NCI-H2107 treated with DMSO at 0.1 percent for 48 hours (cell line): ENCODE measurements around the gene STRN3.
"Not testable (repeated sequence)": the region's sequence is repeated elsewhere in the genome, so short reads cannot be mapped to it uniquely, and the experiment has no call there.

ENCODE experiments used
- DNase-seq: peaks from one replicate; lab custom pipeline; 2025; ENCODE audit not compliant: unreplicated experiment; lab: John Stamatoyannopoulos, UW

The STRN3 gene

GRCh38 chr14:30921305-30921704 lies 104.9 kb downstream of the STRN3 start:
- no peak for DNase-seq

GRCh38 chr14:30915596-30915995 lies 110.6 kb downstream of the STRN3 start:
- no peak for DNase-seq

- no peak for DNase-seq
Measured at GRCh38 chr14:30914812-30915211, 111.4 kb downstream of the STRN3 start.

DNA sequence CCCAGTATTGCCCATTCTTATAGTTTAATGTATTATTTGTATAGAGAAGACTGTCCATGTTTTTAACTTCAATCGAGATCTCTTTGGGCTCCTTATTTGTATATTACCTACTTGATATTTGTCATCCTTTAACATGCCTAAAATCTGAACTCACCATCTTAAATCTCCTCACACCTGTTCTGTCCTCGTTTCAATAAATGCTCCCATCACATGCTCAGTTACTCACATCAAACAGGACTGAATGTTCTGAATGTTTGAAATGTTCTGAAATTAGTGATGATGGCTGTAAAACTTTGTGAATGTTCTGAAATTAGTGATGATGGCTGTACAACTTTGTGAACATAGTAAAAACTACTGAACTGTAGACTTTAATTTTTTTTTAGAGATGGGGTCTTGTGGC lies 117.4 kb downstream of the STRN3 start:
- no peak for DNase-seq

DNA sequence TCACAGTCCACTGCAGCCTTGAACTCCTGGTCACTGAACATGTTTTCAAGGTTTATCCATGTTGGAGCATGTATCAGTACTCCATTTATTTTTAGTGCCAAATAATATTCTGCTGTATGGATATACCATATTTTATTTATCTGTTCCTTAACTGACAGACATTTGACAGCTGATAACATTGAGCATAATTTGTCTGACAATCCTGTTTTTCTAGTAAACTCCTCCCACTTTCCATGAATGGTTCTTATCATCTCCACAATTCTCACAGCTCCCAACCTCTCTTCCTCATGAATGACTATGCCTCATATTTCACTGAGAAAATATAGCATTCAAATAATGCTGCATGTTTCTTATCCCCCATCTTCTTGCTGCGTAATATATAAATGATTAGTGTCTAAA lies 118.5 kb downstream of the STRN3 start:
- DNase-seq = no peak

- DNase-seq = no peak
Measured at GRCh38 chr14:30906752-30907658, 119.2 kb downstream of the STRN3 start.

- no peak for DNase-seq
Measured at GRCh38 chr14:30903285-30904124, 122.7 kb downstream of the STRN3 start.

- not testable (repeated sequence) for DNase-seq
Measured at GRCh38 chr14:30897121-30897520, 129.1 kb downstream of the STRN3 start.

DNA sequence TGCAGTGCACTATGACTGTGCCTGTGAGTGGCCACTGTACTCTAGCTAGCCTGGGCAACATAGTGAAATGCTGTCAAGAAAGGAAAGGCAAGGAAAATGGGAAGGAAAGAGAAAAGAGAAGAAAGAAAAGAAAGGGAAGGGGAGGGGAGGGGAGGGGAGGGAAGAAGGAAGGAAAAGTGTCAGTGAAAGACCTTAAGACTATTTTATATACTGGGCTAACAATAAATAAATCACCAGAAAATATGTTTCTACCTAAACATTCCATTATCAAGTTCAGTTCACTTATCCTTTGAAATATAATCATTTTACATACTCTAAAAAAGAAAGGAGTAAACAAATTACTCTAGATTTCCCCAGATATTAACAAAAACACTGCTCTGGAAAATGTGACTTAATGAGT lies 129.7 kb downstream of the STRN3 start:
- no peak for DNase-seq

- DNase-seq = no peak
Measured at GRCh38 chr14:30894923-30895515, 131.2 kb downstream of the STRN3 start.

DNA sequence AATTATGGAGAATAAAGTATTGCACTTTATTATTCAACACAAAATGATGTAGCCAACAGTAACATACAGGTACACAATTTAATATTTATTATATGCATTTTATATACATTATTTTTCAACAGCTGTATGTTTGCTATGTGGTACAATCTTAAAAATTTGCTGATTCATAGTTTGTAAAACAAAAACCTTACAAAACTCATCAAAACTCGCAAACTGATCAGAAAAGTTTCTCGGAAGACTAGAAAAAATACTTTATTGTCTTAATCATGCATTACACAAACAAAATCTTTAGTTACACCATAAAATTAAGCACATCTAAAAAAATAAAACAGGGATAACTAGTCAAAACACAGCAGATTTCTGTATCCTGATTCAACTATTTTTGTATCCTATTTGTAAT lies 132.4 kb downstream of the STRN3 start:
- no peak for DNase-seq

- no peak for DNase-seq
Measured at GRCh38 chr14:30889244-30889594, 137.0 kb downstream of the STRN3 start.

- no peak for DNase-seq
Measured at GRCh38 chr14:30888480-30889243, 137.5 kb downstream of the STRN3 start.

- no peak for DNase-seq
Measured at GRCh38 chr14:30885840-30886740, 140.1 kb downstream of the STRN3 start.

DNA sequence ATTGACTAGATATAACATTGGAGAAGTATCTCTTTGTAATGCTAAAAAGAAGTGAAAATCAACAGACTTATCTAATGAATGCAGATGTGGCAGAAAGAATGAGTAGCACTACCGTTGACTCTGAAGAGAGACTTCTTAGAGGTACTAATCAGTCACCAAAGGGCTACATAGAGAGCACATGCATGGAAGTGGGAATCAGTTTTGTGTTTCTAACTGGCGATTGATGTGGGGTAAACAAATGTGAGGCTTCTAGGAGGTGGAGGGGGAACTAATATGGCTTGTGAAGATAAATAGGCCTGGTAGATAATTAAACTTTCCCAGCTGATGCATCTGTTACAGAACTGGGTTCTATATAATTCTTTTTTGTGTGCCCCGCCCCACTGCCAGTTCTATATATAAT lies 141.3 kb downstream of the STRN3 start:
- no peak for DNase-seq

DNA sequence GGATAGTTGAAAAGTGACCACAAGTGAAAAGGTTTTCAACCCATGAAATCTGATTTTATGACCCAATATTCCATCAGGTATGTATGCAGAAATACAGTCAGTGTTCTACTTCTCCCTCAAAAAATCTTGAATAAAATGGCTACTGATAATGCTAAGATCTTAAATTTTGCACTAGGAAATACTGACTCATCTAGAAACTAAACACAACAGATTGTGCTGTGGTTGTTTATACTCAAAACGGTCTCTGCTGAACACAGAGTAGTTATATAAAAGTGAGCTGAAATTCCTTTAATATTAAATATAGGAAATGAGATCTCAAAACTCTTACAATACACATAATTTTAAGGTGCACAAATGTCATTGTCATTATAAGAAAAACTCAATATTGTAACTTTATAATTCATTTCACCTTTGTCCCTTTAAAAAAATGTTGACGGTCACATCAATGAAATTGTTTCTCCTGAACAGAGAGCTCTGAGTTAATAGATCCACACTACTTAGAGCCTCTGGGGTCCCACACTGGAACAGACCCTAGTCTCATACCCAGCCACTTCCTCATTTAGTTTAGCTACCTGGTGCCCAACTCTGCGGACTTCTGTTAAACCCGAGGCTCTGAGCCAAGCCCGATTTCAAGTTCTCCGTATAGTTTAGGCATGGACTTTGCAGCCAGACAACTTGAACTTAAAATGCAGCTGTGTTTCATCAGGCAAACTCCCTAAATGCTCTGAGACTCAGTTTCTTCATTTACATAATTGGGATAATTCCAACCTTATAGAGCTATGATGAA lies 142.5 kb downstream of the STRN3 start:
- DNase-seq = no peak

DNA sequence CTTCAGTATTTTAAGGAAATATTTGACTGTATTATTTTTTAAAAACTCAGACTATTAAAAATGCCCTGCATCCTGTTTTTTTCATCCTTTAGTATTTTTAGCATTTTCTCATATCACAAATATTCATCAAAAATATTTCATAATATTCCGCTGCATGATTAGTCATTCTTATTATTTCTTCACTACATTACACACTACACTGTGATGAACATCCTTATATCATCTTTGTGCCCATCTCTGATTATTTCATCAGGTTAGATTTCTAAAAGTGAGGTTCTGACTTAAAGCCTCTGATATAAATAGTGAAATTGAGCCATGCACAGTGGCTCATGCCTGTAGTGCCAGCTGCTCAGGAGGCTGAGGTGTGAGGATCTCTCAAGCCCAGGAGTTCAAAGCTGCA lies 143.7 kb downstream of the STRN3 start:
- DNase-seq = no peak

DNA sequence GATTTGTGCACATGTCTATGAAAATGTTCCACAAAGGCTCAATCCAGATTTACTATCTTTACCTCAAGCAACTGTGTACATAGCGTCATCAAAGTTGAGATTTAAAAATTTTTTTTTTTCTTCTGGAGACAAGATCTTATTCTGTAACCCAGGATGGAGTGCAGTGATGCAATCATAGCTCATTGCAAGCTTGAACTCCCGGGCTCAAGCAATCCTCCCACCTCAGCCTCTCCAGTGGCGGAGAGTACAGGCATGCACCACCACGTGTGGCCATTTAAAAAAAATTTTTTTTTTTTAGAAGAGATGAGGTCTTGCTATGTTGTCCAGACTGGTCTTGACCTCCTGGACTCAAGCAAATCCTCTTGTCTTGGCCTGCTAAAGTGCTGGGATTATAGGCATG lies 149.5 kb downstream of the STRN3 start:
- no peak for DNase-seq

- no peak for DNase-seq
Measured at GRCh38 chr14:30875788-30876053, 150.5 kb downstream of the STRN3 start.
